Measurements from ENCODE around the gene TRABD.
A peak's percentile ranks its signal among the peaks of the same experiment; 100 is the strongest.

The TRABD gene

DNA sequence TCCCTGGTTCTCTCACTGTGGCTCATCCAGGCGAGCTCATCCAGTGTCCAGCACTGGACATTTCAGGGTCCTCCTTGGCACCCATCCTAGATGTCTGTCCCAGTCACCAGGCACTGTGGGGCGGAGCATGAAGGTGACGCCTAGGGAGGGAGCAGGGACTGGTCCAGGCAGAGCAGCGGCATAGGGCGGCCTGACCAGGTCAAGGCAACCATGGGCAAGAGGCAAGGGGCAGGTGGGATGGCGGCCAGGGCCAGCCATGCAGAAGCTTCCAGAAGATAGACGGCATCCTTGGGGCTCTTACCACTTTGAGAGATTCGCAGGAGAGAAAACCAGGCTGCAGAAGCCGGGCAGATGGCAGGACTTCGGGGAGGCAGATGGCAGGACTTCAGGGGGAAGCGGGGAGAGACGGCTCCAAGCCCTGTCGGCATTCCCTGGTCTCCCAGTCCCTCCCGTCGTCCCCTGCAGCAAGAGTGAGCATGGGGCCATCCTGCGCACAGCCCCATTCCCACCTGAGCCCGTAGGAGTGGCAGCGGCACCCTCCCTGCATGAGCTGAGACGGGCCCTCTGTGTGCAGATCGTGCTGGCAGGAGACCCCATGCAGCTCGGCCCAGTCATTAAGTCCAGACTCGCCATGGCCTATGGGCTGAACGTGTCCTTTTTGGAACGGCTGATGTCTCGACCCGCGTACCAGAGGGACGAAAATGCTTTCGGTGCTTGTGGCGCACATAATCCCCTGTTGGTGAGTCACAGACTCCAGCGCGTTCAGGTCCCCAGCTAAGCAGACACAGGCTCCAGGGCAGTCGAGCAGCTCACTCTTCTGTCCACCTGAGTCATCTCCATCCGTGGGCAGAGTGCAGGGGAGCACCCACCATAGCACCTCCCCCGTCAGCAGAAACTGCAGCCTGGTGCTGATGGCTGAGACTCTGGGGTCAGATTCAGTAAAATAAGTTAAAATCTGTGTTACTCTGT is 35.3 kb upstream of the TRABD start:
- H3K4me1 ChIP-seq (ENCODE audit: control insufficient read depth in 1 of 2, insufficient read depth in 2 of 2, low read length in 2 of 2) = peaks cover 3 to 5% of the 10 kb centered on the region in 2 experiments
- no CpG with 5 or more reads among the region's 35 CpGs for WGBS (ENCODE audit: extremely low coverage, insufficient coverage, insufficient read length)
- no peak for DNase-seq

DNA sequence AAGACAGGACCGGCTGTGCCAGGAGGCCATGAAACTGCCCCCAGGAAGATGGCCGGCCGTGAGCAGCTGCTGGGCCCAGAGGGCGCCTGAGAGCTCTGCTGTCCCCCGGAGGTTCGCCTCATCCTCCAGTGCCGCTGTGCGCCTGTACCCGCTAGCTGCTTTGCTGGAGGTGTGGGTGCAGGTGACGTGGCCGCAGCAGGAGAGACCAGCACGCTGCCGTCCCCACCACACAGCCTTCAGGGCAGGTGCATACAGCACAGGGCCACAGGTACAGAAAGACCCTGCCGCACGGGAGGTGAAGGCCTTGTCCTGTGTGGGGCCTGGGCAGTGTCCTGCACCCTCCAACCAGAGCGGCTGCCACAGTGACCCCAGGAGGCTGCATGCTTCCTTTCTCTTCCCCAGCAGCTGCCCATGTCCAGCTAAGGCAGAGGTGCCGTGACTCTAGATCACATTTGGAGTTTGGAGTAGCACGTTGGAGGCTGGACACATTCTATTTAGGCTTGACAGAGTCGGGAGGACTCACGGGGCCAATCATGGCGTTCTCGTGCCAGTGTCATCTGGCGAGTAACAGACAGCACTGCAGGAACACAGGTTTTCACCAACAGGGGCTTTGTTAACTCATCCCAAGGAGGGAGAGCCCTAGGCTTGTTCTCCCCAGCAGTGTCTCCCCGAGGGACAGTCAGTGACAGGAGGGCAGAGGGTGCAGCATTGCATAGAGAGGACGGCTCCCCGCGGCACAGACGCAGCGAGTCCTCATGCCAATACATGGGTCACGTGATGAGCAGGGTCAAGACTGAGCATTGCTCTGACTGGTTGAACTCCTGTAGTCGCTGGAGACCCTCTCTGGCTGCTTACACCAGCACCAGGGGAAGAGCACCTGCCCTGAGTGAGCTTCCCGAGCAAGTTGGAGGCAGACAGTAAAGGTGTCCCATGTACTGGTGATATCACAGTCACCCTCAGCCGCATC is 33.9 kb upstream of the TRABD start:
- H3K27ac ChIP-seq (ENCODE audit: low read depth, low read length) = no peak overlapping the region
- H4K12ac ChIP-seq (ENCODE audit: low read depth, low read length) = no peak overlapping the region
- no peak overlapping the region for H2BK120ac ChIP-seq (ENCODE audit: insufficient read depth, low read length, poor library complexity)
- H3K18ac ChIP-seq (ENCODE audit: low read length) = no peak overlapping the region
- no peak overlapping the region for H3K14ac ChIP-seq (ENCODE audit: low read length)
- H3K36me3 ChIP-seq (ENCODE audit: control insufficient read depth in 1 of 2, insufficient read depth in 2 of 2, low read length in 2 of 2) = no peaks in the 10 kb centered on the region
- no peak overlapping the region for H2BK5ac ChIP-seq (ENCODE audit: low read depth, low read length, poor library complexity)
- H3K23ac ChIP-seq (ENCODE audit: low read length) = no peak overlapping the region
- no peaks in the 10 kb centered on the region for H3K79me1 ChIP-seq (ENCODE audit: low read length)
- no peak overlapping the region for H2BK12ac ChIP-seq (ENCODE audit: low read length)
- no peak overlapping the region for H4K91ac ChIP-seq (ENCODE audit: low read depth, low read length)
- H3K4ac ChIP-seq (ENCODE audit: low read depth, low read length) = no peak overlapping the region
- no peak overlapping the region for H2AFZ ChIP-seq (ENCODE audit: insufficient read depth, low read length, poor library complexity)
- H3K27me3 ChIP-seq (ENCODE audit: insufficient read depth, low read length) = no peaks in the 10 kb centered on the region
- H3K9ac ChIP-seq (ENCODE audit: low read length) = no peak overlapping the region
- no peaks in the 10 kb centered on the region for H3K79me2 ChIP-seq (ENCODE audit: control insufficient read depth, insufficient read depth, low read length, poor library complexity)
- H3K4me1 ChIP-seq (ENCODE audit: control insufficient read depth in 1 of 2, insufficient read depth in 2 of 2, low read length in 2 of 2) = no peaks in the 10 kb centered on the region
- H3K9me3 ChIP-seq (ENCODE audit: insufficient read depth, low read depth, low read length) = no peaks in the 10 kb centered on the region
- H3K4me3 ChIP-seq (ENCODE audit: low read depth, low read length) = peak overlapping the region; percentile 54
- no peak overlapping the region for H3K4me2 ChIP-seq (ENCODE audit: low read length)
- H4K8ac ChIP-seq (ENCODE audit: low read depth, low read length) = no peak overlapping the region
- no peak for DNase-seq
- WGBS (ENCODE audit: extremely low coverage, insufficient coverage, insufficient read length) = no CpG with 5 or more reads among the region's 33 CpGs
- no peak overlapping the region for H2AK5ac ChIP-seq (ENCODE audit: low read length)

More for the DNA sequence above, 35.3 kb upstream of the TRABD start:
- Histone ChIP-seq H4K91ac (ENCODE audit: low read depth, low read length) (no peak overlapping the region), H3K4me3 (ENCODE audit: low read depth, low read length) (no peak overlapping the region), H3K4me2 (ENCODE audit: low read length) (no peak overlapping the region), H4K12ac (ENCODE audit: low read depth, low read length) (no peak overlapping the region), H3K9ac (ENCODE audit: low read length) (no peak overlapping the region), H3K36me3 (ENCODE audit: control insufficient read depth in 1 of 2, insufficient read depth in 2 of 2, low read length in 2 of 2) (no peaks in the 10 kb centered on the region), H2BK5ac (ENCODE audit: low read depth, low read length, poor library complexity) (no peak overlapping the region), H2BK12ac (ENCODE audit: low read length) (no peak overlapping the region), H2AK5ac (ENCODE audit: low read length) (no peak overlapping the region), H3K79me2 (ENCODE audit: control insufficient read depth, insufficient read depth, low read length, poor library complexity) (no peaks in the 10 kb centered on the region), H2BK120ac (ENCODE audit: insufficient read depth, low read length, poor library complexity) (no peak overlapping the region), H3K4ac (ENCODE audit: low read depth, low read length) (no peak overlapping the region), H2AFZ (ENCODE audit: insufficient read depth, low read length, poor library complexity) (no peak overlapping the region), H4K8ac (ENCODE audit: low read depth, low read length) (no peak overlapping the region), H3K23ac (ENCODE audit: low read length) (no peak overlapping the region), H3K14ac (ENCODE audit: low read length) (no peak overlapping the region), H3K9me3 (ENCODE audit: insufficient read depth, low read depth, low read length) (no peaks in the 10 kb centered on the region), H3K27ac (ENCODE audit: low read depth, low read length) (no peak overlapping the region), H3K79me1 (ENCODE audit: low read length) (no peaks in the 10 kb centered on the region), H3K18ac (ENCODE audit: low read length) (no peak overlapping the region), H3K27me3 (ENCODE audit: insufficient read depth, low read length) (no peaks in the 10 kb centered on the region)

DNA sequence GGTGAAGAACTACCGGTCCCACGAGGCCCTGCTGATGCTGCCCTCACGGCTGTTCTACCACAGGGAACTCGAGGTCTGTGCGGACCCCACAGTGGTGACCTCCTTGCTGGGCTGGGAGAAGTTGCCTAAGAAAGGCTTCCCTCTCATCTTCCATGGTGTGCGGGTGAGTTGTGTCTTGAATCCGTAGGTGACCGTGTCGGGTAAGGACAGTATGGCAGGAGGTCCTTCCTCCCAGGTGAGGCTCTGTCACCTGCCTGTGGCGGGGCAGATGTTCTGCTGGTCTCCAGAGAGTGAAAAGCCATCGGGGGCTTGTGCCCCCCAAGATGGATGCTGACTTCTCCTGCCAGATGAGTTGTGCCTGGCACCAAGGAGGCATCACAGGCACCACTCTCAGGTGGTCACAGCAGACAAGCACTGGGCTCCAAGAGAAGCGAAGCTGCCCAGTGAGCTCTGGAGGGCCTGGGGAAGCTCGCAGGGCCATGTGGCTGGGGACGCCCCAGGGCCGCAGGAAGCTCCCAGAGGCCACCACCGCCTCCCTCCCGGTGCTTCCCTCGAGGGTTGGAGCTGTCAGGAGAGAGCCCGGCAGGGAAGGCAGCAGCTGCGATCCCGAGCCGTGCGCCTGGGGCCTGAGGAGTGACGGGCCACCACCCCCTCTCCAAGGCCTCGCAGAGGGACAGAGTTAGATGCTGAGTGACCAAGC is 32.5 kb upstream of the TRABD start:
- Histone ChIP-seq H4K12ac (ENCODE audit: low read depth, low read length) (no peak overlapping the region), H2BK5ac (ENCODE audit: low read depth, low read length, poor library complexity) (no peak overlapping the region), H3K79me1 (ENCODE audit: low read length) (no peaks in the 10 kb centered on the region), H2AK5ac (ENCODE audit: low read length) (no peak overlapping the region), H3K9ac (ENCODE audit: low read length) (no peak overlapping the region), H3K4me1 (ENCODE audit: control insufficient read depth in 1 of 2, insufficient read depth in 2 of 2, low read length in 2 of 2) (no peaks in the 10 kb centered on the region), H3K18ac (ENCODE audit: low read length) (no peak overlapping the region), H2BK120ac (ENCODE audit: insufficient read depth, low read length, poor library complexity) (no peak overlapping the region), H3K9me3 (ENCODE audit: insufficient read depth, low read depth, low read length) (peaks cover 3% of the 10 kb centered on the region), H3K4ac (ENCODE audit: low read depth, low read length) (no peak overlapping the region), H3K4me3 (ENCODE audit: low read depth, low read length) (no peak overlapping the region), H4K8ac (ENCODE audit: low read depth, low read length) (no peak overlapping the region), H3K27ac (ENCODE audit: low read depth, low read length) (no peak overlapping the region), H2BK12ac (ENCODE audit: low read length) (no peak overlapping the region), H3K14ac (ENCODE audit: low read length) (no peak overlapping the region), H3K27me3 (ENCODE audit: insufficient read depth, low read length) (peaks cover 6% of the 10 kb centered on the region), H3K79me2 (ENCODE audit: control insufficient read depth, insufficient read depth, low read length, poor library complexity) (no peaks in the 10 kb centered on the region), H2AFZ (ENCODE audit: insufficient read depth, low read length, poor library complexity) (no peak overlapping the region), H3K23ac (ENCODE audit: low read length) (no peak overlapping the region), H3K4me2 (ENCODE audit: low read length) (no peak overlapping the region), H3K36me3 (ENCODE audit: control insufficient read depth in 1 of 2, insufficient read depth in 2 of 2, low read length in 2 of 2) (no peaks in the 10 kb centered on the region), H4K91ac (ENCODE audit: low read depth, low read length) (no peak overlapping the region)
- no peak for DNase-seq
- WGBS (ENCODE audit: extremely low coverage, insufficient coverage, insufficient read length) = no CpG with 5 or more reads among the region's 25 CpGs

DNA sequence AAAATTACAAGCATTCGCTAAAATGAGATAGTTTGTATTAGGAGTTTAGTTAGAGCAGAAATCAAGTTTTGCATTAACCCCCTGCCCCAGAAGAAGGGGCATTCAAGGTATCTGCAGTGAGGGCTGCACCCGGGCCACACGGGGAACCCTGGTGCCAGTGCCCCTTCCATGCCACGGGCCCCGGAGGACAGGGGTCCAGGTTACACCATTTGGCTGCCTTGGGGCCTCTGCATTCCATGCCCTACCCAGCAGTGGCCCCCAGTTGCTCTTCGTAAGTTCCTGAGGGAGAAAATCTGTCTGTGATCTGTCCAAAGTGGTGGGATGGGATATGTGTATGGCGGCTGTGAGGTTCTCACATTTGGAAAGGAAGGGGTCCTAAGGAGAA is 32.0 kb upstream of the TRABD start:
- Histone ChIP-seq H4K91ac (ENCODE audit: low read depth, low read length) (no peak overlapping the region), H3K27me3 (ENCODE audit: insufficient read depth, low read length) (peaks cover 6% of the 10 kb centered on the region), H3K4me2 (ENCODE audit: low read length) (no peak overlapping the region), H4K8ac (ENCODE audit: low read depth, low read length) (no peak overlapping the region), H2BK120ac (ENCODE audit: insufficient read depth, low read length, poor library complexity) (no peak overlapping the region), H3K18ac (ENCODE audit: low read length) (no peak overlapping the region), H3K4me3 (ENCODE audit: low read depth, low read length) (no peak overlapping the region), H3K36me3 (ENCODE audit: control insufficient read depth in 1 of 2, insufficient read depth in 2 of 2, low read length in 2 of 2) (no peaks in the 10 kb centered on the region), H3K4ac (ENCODE audit: low read depth, low read length) (no peak overlapping the region), H3K79me1 (ENCODE audit: low read length) (no peaks in the 10 kb centered on the region), H3K23ac (ENCODE audit: low read length) (no peak overlapping the region), H2AK5ac (ENCODE audit: low read length) (no peak overlapping the region), H3K9ac (ENCODE audit: low read length) (no peak overlapping the region), H3K4me1 (ENCODE audit: control insufficient read depth in 1 of 2, insufficient read depth in 2 of 2, low read length in 2 of 2) (no peaks in the 10 kb centered on the region), H2BK12ac (ENCODE audit: low read length) (no peak overlapping the region), H2BK5ac (ENCODE audit: low read depth, low read length, poor library complexity) (no peak overlapping the region), H3K14ac (ENCODE audit: low read length) (no peak overlapping the region), H4K12ac (ENCODE audit: low read depth, low read length) (no peak overlapping the region), H3K27ac (ENCODE audit: low read depth, low read length) (no peak overlapping the region), H2AFZ (ENCODE audit: insufficient read depth, low read length, poor library complexity) (no peak overlapping the region), H3K9me3 (ENCODE audit: insufficient read depth, low read depth, low read length) (peaks cover 3% of the 10 kb centered on the region), H3K79me2 (ENCODE audit: control insufficient read depth, insufficient read depth, low read length, poor library complexity) (no peaks in the 10 kb centered on the region)
- no peak for DNase-seq
- no CpG with 5 or more reads among the region's 7 CpGs for WGBS (ENCODE audit: extremely low coverage, insufficient coverage, insufficient read length)

All from trophoblast cell (in vitro differentiated cells and primary cell).